Measurements from ENCODE around the gene IRX3.

The IRX3 gene

GRCh38 chr16:54286366-54287130 is at the start of gene IRX3:
Gene IRX3, minus strand, starts transcription at chr16:54286787. Its CDS starts 737 bp downstream, at chr16:54286050.
- no peak for DNase-seq (ENCODE audit: extremely low read depth, insufficient read length)
- H3K36me3 ChIP-seq (ENCODE audit: control insufficient read depth, insufficient read depth, low read length): no peaks in the 10 kb centered on the region
- no peaks in the 10 kb centered on the region; the same call in 1 of the 2 replicates for H3K27me3 ChIP-seq (replicated peaks; ENCODE audit: control insufficient read depth, insufficient read depth, low read length)
- TF ChIP-seq CTCF (IDR thresholded peaks at IDR 0.05; ENCODE audit: insufficient read depth, low read length, poor library complexity, severe bottlenecking): no peak
- H3K4me3 ChIP-seq (replicated peaks; ENCODE audit: low read depth, low read length): no peak within 1 kb of the TSS

- Histone ChIP-seq H3K27me3 (replicated peaks; ENCODE audit: control insufficient read depth, insufficient read depth, low read length) (peaks cover 2% of the 10 kb centered on the region; the same call in 1 of the 2 replicates), H3K4me3 (replicated peaks; ENCODE audit: low read depth, low read length) (no peak overlapping the region), H3K36me3 (ENCODE audit: control insufficient read depth, insufficient read depth, low read length) (no peaks in the 10 kb centered on the region)
- TF ChIP-seq CTCF (IDR thresholded peaks at IDR 0.05; ENCODE audit: insufficient read depth, low read length, poor library complexity, severe bottlenecking): no peak
- DNase-seq (ENCODE audit: extremely low read depth, insufficient read length): no peak
Measured at GRCh38 chr16:54335230-54335629, 48.6 kb upstream of the IRX3 start.

GRCh38 chr16:54334208-54334607 is 47.6 kb upstream of the IRX3 start:
- H3K27me3 ChIP-seq (replicated peaks; ENCODE audit: control insufficient read depth, insufficient read depth, low read length): peaks cover 4% of the 10 kb centered on the region; the same call in 1 of the 2 replicates
- DNase-seq (ENCODE audit: extremely low read depth, insufficient read length): no peak
- no peak for TF ChIP-seq CTCF (IDR thresholded peaks at IDR 0.05; ENCODE audit: insufficient read depth, low read length, poor library complexity, severe bottlenecking)

GRCh38 chr16:54331241-54332002 is 44.8 kb upstream of the IRX3 start:
- Histone ChIP-seq H3K36me3 (ENCODE audit: control insufficient read depth, insufficient read depth, low read length) (no peaks in the 10 kb centered on the region), H3K4me3 (replicated peaks; ENCODE audit: low read depth, low read length) (no peak overlapping the region), H3K27me3 (replicated peaks; ENCODE audit: control insufficient read depth, insufficient read depth, low read length) (peaks cover 4% of the 10 kb centered on the region; the same call in 1 of the 2 replicates)
- DNase-seq (ENCODE audit: extremely low read depth, insufficient read length): no peak
- no peak for TF ChIP-seq CTCF (IDR thresholded peaks at IDR 0.05; ENCODE audit: insufficient read depth, low read length, poor library complexity, severe bottlenecking)

More at GRCh38 chr16:54334208-54334607, 47.6 kb upstream of the IRX3 start:
- Histone ChIP-seq H3K4me3 (replicated peaks; ENCODE audit: low read depth, low read length) (no peak overlapping the region), H3K36me3 (ENCODE audit: control insufficient read depth, insufficient read depth, low read length) (no peaks in the 10 kb centered on the region)

GRCh38 chr16:54327609-54328008 is 41.0 kb upstream of the IRX3 start:
- peaks cover 4% of the 10 kb centered on the region; the same call in 1 of the 2 replicates for H3K27me3 ChIP-seq (replicated peaks; ENCODE audit: control insufficient read depth, insufficient read depth, low read length)
- no peak for DNase-seq (ENCODE audit: extremely low read depth, insufficient read length)
- TF ChIP-seq CTCF (IDR thresholded peaks at IDR 0.05; ENCODE audit: insufficient read depth, low read length, poor library complexity, severe bottlenecking): no peak
- H3K36me3 ChIP-seq (ENCODE audit: control insufficient read depth, insufficient read depth, low read length): no peaks in the 10 kb centered on the region
- H3K4me3 ChIP-seq (replicated peaks; ENCODE audit: low read depth, low read length): no peak overlapping the region

Data from GM06990 (cell line).